Keratinocyte (primary cell): Measurements from ENCODE around the gene GSTM2. TPM values are rescaled to one million over a fixed set of nuclear protein-coding genes. Genes with fewer than 3 reads are reported as not detected.
"Not testable (repeated sequence)": the region's sequence is repeated elsewhere in the genome, so short reads cannot be mapped to it uniquely, and the experiment has no call there.

Source experiments
- DNase-seq: peaks from one replicate; pipeline ENCODE4 v3.0.0-alpha.2; 2011; ENCODE audit warnings: low read depth, missing footprints, low spot score
- FAIRE-seq: peaks from 2 replicates; lab custom pipeline; 2011; peaks lifted over from hg19 to GRCh38; lab: Jason Lieb, UNC
- H2AFZ ChIP-seq: 2 replicates; pipeline ENCODE4 v1.6.0; 2012; ENCODE audit warnings: low read length, control low read depth, inconsistent platforms; ENCODE audit not compliant: control insufficient read depth
- H3K27ac ChIP-seq: 2 replicates; pipeline ENCODE4 v1.5.1; 2011; ENCODE audit warnings: low read length; ENCODE audit not compliant: control insufficient read depth, insufficient read depth
- H3K27me3 ChIP-seq: 3 replicates; pipeline ENCODE4 v1.6.0; 2011; ENCODE audit warnings: low read length; ENCODE audit not compliant: control insufficient read depth, insufficient read depth; ENCODE audit errors: extremely low read depth
- H3K36me3 ChIP-seq, 2 experiments: 2 replicates in 1 of 2; 3 replicates in 1 of 2; pipeline ENCODE4 v1.5.1; 2011; ENCODE audit warnings: low read length in 2 of 2, mild to moderate bottlenecking in 1 of 2; ENCODE audit not compliant: control insufficient read depth in 2 of 2, insufficient read depth in 2 of 2; ENCODE audit errors: extremely low read depth in 1 of 2
- H3K4me1 ChIP-seq: 3 replicates; pipeline ENCODE4 v1.5.1; 2011; ENCODE audit warnings: low read length; ENCODE audit not compliant: control insufficient read depth, insufficient read depth; ENCODE audit errors: extremely low read depth
- H3K4me2 ChIP-seq: 3 replicates; pipeline ENCODE4 v1.6.0; 2011; ENCODE audit warnings: low read depth, low read length; ENCODE audit not compliant: control insufficient read depth, insufficient read depth; ENCODE audit errors: extremely low read depth
- H3K4me3 ChIP-seq, 3 experiments: fragments of 200-600 bp in 1 of 3; sonication (generic) in 1 of 3; 2 replicates in 2 of 3; 3 replicates in 1 of 3; pipeline ENCODE4 v1.5.1; 2011 to 2016; ENCODE audit warnings: low read length in 3 of 3, mild to moderate bottlenecking in 3 of 3, control low read depth in 2 of 3, inconsistent platforms in 1 of 3, low read depth in 1 of 3, mixed read lengths in 1 of 3, mixed run types in 1 of 3, moderate library complexity in 1 of 3; ENCODE audit not compliant: control insufficient read depth in 2 of 3, insufficient read depth in 2 of 3; ENCODE audit errors: extremely low read depth in 1 of 3
- H3K79me2 ChIP-seq: 2 replicates; pipeline ENCODE4 v1.6.0; 2012; ENCODE audit warnings: low read length; ENCODE audit not compliant: control insufficient read depth, insufficient read depth
- H3K9ac ChIP-seq: 3 replicates; pipeline ENCODE4 v1.6.0; 2011; ENCODE audit warnings: low read length; ENCODE audit not compliant: control insufficient read depth, insufficient read depth; ENCODE audit errors: extremely low read depth
- H3K9me1 ChIP-seq: 3 replicates; pipeline ENCODE4 v1.6.0; 2011; ENCODE audit warnings: low read length; ENCODE audit not compliant: control insufficient read depth, insufficient read depth; ENCODE audit errors: extremely low read depth
- H3K9me3 ChIP-seq: 2 replicates; pipeline ENCODE4 v1.5.1; 2012; ENCODE audit warnings: low read depth, low read length; ENCODE audit not compliant: control insufficient read depth
- H4K20me1 ChIP-seq: 3 replicates; pipeline ENCODE4 v1.6.0; 2011; ENCODE audit warnings: low read length; ENCODE audit not compliant: control insufficient read depth, insufficient read depth; ENCODE audit errors: extremely low read depth
- EZH2 ChIP-seq: IDR thresholded peaks from one replicate; pipeline ENCODE4 v1.6.1; 2012; ENCODE audit warnings: inconsistent platforms, mild to moderate bottlenecking, low read length, moderate library complexity
- dilution Hi-C: fragments of 300-500 bp; cut with MboI; formaldehyde crosslinking; loops from one replicate; pipeline ENCODE4 v1.7.0; 2020; ENCODE audit warnings: low sequenced_read_pairs; ENCODE audit not compliant: extremely low pct_ligation_motif_present
- polyA plus RNA-seq, 5 experiments: library from polyadenylated mRNA; depleted of rRNA in 3 of 5; stranded (reverse) in 3 of 5; stranded (forward) in 1 of 5; unstranded in 1 of 5; fragments of >200 nt; gene quantifications; 1 replicate in 1 of 5; 2 replicates in 3 of 5; 3 replicates in 1 of 5; pipeline versions ENCODE4 v1.2.1 to v1.2.3, GENCODE V29; 2011 to 2012; ENCODE audit warnings: missing spikeins in 2 of 5, low read depth in 1 of 5, low replicate concordance in 1 of 5
- TF ChIP-seq, protein P1 (sequence below), 3 experiments: IDR thresholded peaks in 1 of 3; conservative IDR thresholded peaks in 1 of 3; optimal IDR thresholded peaks in 1 of 3; 2 replicates in 2 of 3; 3 replicates in 1 of 3; pipeline versions ENCODE3 to v1.5.1; 2011; ENCODE audit warnings: low read length in 3 of 3, mild to moderate bottlenecking in 3 of 3, moderate library complexity in 2 of 3, control low read depth in 1 of 3, inconsistent platforms in 1 of 3; ENCODE audit not compliant: insufficient read depth in 2 of 3; ENCODE audit errors: extremely low read depth in 1 of 3

GSTM2 gene
- polyA plus RNA-seq, 1 donor (not counting 4 experiments of a cell fraction or from before 2014, with no cell fraction given): 11.1 TPM

DNA sequence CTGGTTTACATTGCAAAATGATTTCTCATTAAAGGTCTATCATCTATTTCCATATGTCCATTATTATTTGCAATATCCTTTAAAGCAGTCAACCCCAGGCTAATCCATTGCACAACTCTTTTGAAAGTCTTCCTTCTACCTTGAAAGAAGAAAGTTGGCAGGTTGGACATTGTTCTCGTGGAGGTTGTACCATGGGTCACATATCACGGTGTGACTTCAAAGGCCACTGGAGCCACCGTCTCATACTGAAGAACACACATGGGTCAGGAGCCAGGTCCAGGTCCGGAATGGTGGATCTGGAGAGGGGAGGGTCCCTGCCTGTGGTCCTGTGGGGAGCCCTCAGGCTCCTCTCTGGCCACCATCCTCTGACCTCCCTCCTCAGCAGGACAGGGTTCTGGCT is 18.0 kb downstream of the GSTM2 start:
- H3K27ac ChIP-seq, DNase-seq, H3K9me3 ChIP-seq, H3K36me3 ChIP-seq, H3K79me2 ChIP-seq, H3K4me2 ChIP-seq, H4K20me1 ChIP-seq, dilution Hi-C loops, H3K4me1 ChIP-seq, FAIRE-seq, H3K9me1 ChIP-seq, H3K27me3 ChIP-seq, H2AFZ ChIP-seq, H3K9ac ChIP-seq, H3K4me3 ChIP-seq: not testable (repeated sequence)

DNA sequence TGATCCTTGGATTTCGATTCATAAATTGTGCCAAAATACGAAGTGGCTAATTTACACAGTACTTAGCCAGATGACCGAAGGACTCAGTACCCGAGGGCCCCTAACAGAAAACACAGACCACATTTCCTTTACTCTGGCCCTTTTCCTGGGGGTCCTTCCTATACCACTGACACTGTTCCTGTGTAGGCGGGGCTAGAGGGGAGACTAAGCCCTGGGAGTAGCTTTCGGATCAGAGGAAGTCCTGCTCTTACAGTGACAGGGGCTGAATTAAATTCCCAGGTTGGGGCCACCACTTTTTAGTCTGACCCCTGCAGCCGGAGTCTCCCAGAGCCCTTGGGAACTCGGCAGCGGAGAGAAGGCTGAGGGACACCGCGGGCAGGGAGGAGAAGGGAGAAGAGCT is 19.3 kb downstream of the GSTM2 start:
- H2AFZ ChIP-seq, H3K27me3 ChIP-seq, FAIRE-seq, H3K9me1 ChIP-seq, H4K20me1 ChIP-seq, H3K4me3 ChIP-seq, H3K36me3 ChIP-seq, H3K4me2 ChIP-seq, H3K9me3 ChIP-seq, dilution Hi-C loops, H3K79me2 ChIP-seq, H3K27ac ChIP-seq, DNase-seq, H3K4me1 ChIP-seq: not testable (repeated sequence)
- peak overlapping the region; percentile 37 for H3K9ac ChIP-seq

DNA sequence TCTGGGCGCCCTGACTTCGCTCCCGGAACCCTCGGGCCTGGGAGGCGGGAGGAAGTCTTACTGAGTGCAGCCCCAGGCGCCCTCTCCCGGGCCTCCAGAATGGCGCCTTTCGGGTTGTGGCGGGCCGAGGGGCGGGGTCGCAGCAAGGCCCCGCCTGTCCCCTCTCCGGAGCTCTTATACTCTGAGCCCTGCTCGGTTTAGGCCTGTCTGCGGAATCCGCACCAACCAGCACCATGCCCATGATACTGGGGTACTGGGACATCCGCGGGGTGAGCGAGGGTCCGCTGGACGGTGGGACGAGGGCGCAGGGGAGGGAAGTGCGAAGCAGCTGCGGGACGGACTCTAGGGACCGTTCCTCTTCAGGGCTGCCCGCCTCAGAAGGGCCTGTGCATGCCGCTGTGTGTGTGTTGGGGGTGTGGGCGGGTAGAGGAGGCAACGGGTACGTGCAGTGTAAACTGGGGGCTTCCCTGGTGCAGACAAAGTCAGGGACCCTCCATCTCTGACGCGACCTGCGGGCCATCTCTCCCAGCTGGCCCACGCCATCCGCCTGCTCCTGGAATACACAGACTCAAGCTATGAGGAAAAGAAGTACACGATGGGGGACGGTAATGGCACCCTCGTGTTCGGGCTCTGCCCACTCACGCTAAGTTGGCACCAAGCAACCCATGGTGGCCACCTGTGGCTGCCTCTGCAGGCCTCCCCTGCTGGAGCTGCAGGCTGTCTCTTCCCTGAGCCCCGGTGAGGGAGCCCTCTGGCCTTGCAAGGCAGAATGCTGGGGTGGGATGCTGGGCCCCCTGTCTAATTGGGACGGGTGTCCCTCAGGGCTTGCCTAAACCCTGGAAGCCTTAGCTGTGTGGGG is 20.0 kb downstream of the GSTM2 start, which contains the start of gene GSTM1:
TSS of gene GSTM1 (plus strand) at position 177 of the 859 bp plus-strand sequence. CDS start at position 234, 57 bp downstream.
- no peak for DNase-seq
- no peak within 1 kb of the TSS for H3K27ac ChIP-seq

More for the DNA sequence above, 20.0 kb downstream of the GSTM2 start, which contains the start of gene GSTM1:
- H3K4me2 ChIP-seq: peak within 1 kb of the TSS; percentile 45
- no peaks in the 10 kb centered on the region for H3K4me1 ChIP-seq
- H3K79me2 ChIP-seq: no peaks in the 10 kb centered on the region
- no peaks in the 10 kb centered on the region for H3K9me3 ChIP-seq
- H3K4me3 ChIP-seq: peak within 1 kb of the TSS in 2 of 3 experiments; percentile 34 to 42
- TF ChIP-seq, protein P1, sequence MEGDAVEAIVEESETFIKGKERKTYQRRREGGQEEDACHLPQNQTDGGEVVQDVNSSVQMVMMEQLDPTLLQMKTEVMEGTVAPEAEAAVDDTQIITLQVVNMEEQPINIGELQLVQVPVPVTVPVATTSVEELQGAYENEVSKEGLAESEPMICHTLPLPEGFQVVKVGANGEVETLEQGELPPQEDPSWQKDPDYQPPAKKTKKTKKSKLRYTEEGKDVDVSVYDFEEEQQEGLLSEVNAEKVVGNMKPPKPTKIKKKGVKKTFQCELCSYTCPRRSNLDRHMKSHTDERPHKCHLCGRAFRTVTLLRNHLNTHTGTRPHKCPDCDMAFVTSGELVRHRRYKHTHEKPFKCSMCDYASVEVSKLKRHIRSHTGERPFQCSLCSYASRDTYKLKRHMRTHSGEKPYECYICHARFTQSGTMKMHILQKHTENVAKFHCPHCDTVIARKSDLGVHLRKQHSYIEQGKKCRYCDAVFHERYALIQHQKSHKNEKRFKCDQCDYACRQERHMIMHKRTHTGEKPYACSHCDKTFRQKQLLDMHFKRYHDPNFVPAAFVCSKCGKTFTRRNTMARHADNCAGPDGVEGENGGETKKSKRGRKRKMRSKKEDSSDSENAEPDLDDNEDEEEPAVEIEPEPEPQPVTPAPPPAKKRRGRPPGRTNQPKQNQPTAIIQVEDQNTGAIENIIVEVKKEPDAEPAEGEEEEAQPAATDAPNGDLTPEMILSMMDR (optimal IDR thresholded peaks at IDR 0.05 in 1 of 3, IDR thresholded peaks at IDR 0.05 in 1 of 3, conservative IDR thresholded peaks at IDR 0.05 in 1 of 3; ENCODE audit: extremely low read depth in 1 of 3, insufficient read depth in 2 of 3, low read length in 3 of 3): peak in 1 of 3 experiments; percentile 8
- TF ChIP-seq EZH2: no peak
- H2AFZ ChIP-seq: peak within 1 kb of the TSS; percentile 80
- dilution Hi-C loops: no loop called here
- FAIRE-seq: no peak
- no peaks in the 10 kb centered on the region for H4K20me1 ChIP-seq
- no peaks in the 10 kb centered on the region for H3K36me3 ChIP-seq
- H3K9ac ChIP-seq: peak within 1 kb of the TSS; percentile 37
- no peaks in the 10 kb centered on the region for H3K27me3 ChIP-seq
- H3K9me1 ChIP-seq: no peaks in the 10 kb centered on the region
